ENCODE measurements around the gene NR5A1.

DNA sequence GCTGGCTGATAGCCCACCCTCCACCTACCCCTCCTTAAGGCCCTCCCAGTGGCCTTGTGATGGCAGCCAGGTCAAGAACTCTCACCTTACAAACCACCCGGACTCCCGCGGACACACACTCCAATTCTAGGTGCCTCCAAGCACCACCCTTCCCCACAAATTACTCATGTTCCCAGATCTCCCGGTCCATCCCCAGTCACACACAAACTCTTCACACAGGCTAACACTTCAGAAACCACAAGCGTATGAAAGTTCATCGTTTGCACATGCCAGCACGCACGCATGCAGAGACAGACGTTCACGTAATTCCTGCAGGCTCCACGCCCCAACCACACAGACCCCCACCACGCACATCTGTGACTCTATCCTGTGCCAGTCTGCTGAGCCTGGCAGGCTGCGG lies 18.0 kb downstream of the NR5A1 start:
- TF ChIP-seq, protein P1, sequence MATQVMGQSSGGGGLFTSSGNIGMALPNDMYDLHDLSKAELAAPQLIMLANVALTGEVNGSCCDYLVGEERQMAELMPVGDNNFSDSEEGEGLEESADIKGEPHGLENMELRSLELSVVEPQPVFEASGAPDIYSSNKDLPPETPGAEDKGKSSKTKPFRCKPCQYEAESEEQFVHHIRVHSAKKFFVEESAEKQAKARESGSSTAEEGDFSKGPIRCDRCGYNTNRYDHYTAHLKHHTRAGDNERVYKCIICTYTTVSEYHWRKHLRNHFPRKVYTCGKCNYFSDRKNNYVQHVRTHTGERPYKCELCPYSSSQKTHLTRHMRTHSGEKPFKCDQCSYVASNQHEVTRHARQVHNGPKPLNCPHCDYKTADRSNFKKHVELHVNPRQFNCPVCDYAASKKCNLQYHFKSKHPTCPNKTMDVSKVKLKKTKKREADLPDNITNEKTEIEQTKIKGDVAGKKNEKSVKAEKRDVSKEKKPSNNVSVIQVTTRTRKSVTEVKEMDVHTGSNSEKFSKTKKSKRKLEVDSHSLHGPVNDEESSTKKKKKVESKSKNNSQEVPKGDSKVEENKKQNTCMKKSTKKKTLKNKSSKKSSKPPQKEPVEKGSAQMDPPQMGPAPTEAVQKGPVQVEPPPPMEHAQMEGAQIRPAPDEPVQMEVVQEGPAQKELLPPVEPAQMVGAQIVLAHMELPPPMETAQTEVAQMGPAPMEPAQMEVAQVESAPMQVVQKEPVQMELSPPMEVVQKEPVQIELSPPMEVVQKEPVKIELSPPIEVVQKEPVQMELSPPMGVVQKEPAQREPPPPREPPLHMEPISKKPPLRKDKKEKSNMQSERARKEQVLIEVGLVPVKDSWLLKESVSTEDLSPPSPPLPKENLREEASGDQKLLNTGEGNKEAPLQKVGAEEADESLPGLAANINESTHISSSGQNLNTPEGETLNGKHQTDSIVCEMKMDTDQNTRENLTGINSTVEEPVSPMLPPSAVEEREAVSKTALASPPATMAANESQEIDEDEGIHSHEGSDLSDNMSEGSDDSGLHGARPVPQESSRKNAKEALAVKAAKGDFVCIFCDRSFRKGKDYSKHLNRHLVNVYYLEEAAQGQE (IDR thresholded peaks at IDR 0.05; ENCODE audit: unreplicated experiment), result no peak
- no peak for TF ChIP-seq CTCF (conservative IDR thresholded peaks at IDR 0.05; ENCODE audit: low read depth in 2 of 2)
- no peak for TF ChIP-seq EZH2 (IDR thresholded peaks at IDR 0.05; ENCODE audit: low read depth, unreplicated experiment)
- TF ChIP-seq POLR2AphosphoS5 (IDR thresholded peaks at IDR 0.05; ENCODE audit: low read depth), result no peak
- TF ChIP-seq CREB1 (CRISPR knock-in tag; IDR thresholded peaks at IDR 0.05; ENCODE audit: low read depth), result no peak
- no peak for TF ChIP-seq EZH2phosphoT487 (IDR thresholded peaks at IDR 0.05; ENCODE audit: unreplicated experiment)
- no peak for TF ChIP-seq ZNF331 (CRISPR knock-in tag; IDR thresholded peaks at IDR 0.05; ENCODE audit: low read depth)
- TF ChIP-seq JUNB (IDR thresholded peaks at IDR 0.05; ENCODE audit: unreplicated experiment), result no peak

Data from GM23338 (cell line).